CD4-positive, alpha-beta T cell treated with Interleukin-2 at 100 ng/mL for 4 hours (primary cell): ENCODE data around the gene PKIG.

Experiments used
- DNase-seq: peaks from one replicate; pipeline ENCODE4 v3.0.0-alpha.2; 2020; ENCODE audit warnings: low spot score

The PKIG gene

DNA sequence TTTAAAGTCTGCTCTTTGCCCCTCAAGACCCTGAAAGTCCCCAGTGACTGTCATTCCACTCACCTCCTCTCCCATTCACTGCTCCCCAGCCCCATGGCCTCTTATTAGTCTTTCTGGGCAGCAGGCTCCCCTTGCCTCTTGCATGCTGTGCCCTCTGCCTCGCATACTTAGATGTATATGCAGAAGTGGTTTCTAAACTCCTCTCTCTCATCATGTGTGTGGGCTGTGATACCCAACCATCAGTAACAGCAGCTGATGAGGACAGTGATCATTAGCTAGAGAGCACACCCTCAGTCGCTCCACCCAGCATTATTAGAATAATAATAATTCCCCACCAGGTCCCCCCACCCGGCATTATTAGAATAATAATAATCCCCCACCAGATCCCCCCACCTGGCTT lies 14.5 kb downstream of the PKIG start:
- no peak for DNase-seq

DNA sequence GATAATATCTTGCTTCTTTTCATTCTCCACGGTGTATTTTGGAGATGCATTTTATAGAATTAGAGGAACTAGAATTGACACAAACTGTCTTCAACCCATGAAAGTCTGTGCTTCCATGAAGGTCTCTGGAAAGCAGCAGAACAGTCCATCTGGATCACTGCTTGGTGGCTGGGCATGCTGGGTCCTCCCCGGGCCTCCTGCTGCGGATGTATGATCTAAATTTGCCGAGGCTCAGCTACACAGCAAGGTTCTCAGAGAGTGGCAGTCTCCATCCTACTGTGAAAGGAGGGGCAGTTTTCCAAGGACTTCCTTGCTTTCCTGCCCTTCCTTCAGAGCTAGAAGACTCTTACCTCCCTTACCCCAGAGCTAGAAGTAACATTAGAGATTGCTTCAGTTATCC lies 15.1 kb downstream of the PKIG start:
- DNase-seq, result no peak

DNA sequence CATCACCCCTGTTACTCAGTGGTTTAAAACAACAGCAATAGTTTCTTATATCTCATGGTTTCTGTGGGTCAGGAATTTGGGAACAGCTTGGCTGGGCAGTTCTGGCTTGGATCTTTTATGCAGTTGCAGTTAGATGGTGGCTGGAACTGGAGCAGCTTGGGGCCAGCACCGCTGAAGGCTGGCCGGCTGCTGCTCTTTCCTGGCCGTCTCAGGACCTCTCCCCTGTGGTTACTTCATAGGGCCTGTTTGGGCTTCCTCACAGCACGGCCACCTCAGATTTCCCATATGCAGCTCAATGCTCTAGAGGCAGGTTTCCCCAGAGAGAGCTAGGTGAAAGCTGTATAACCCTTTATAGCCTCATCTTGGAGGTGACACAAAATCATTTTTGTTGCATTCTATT lies 15.6 kb downstream of the PKIG start:
- DNase-seq, result no peak

DNA sequence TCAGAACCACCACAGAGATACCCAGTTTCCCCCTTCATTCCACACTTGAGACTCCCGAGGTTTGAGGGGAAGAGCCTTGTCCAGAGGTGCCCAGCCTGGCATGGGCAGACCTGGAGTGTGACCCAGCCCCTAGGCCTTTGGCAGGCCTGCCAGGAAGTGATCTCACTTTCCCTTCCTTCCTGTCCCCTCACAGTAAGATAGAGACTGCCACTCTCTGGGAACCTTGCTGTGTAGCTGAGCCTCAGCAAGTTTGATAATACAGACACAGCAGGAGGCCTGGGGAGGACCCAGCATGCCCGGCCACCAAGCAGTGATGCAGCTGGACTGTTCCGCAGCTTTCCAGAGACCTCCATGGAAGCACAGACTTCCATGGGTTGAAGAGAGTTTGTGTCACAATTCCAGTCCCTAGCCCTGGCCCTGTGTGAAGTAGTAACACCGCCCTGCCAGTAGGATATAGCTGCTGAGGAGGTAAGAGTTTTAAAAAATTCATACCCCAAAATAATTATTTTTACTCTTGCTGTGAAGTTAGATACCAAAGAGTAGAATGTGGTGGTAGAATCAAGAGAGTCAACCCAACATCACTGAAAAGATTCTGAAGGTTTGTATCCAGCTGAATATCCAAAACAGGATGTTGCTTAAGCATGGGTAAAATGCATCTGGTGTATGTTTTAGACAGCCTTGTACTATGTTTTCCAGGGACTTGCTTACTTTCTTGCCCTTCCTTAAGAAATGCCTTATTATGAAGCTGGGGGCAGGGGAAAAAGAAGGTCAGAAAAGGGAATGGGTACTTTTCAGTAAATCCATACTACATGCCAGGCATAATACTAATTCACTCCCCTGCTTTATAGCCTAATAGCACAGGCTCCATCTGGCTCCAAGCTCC lies 16.3 kb downstream of the PKIG start:
- no peak for DNase-seq

DNA sequence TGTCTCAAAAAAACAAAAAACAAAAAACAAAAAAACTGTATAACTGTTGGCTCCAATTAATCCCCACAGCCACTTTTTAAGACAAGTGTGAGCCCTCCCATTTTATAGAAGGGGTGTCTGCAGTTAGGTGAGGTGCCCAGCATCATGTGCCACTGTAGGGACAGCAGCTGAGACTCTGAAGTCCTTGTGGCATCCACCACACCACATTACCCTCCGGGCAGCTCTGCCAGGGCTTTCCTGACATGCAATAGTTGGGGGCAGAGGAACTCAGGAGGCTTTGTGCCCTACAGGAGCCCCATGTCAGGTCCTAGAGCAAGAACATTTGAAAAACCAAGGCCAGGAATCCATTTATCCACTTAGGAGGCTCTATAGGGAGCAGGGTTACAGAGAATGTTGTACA lies 17.3 kb downstream of the PKIG start:
- DNase-seq, result no peak

DNA sequence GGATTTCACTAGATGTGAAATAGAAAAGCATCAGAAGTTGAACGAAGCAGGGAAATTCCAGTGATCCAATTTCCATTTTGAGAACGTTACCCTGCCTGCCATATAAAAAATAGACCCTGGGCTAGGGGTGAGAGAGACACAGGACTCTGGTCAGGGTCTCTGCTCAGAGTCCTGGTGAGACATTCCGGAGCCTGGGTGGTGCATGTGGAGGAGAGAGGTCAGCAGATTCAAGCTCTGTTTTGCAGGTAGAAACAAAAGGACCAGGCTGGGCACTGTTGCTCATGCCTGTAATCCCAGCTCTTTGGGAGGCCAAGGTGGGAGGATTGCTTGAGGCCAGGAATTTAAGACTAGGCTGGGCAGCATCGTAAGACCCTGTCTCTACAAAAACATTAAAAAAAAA lies 17.9 kb downstream of the PKIG start:
- no peak for DNase-seq

DNA sequence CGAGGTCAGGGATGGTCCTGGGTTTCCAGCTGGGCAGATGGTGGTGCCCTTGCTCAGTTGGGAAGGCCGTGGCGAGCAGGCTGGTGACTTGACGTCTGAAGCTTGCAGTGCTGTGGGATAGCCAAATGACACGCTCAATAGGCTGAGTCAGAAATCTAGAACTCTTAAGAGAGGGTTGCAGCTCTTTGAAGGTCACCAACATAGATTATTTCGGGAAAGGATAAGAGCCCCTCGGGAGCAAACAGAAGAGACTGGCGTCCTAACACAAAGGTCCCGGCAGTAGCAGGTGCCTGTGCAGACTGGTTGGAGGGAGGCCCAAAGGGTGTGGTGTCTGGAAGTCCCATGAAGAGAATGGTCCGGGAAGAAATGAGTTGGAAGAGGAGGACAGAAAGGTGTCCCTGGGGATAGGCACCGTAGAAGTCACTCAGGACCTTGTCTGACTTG lies 18.4 kb downstream of the PKIG start:
- no peak for DNase-seq

DNA sequence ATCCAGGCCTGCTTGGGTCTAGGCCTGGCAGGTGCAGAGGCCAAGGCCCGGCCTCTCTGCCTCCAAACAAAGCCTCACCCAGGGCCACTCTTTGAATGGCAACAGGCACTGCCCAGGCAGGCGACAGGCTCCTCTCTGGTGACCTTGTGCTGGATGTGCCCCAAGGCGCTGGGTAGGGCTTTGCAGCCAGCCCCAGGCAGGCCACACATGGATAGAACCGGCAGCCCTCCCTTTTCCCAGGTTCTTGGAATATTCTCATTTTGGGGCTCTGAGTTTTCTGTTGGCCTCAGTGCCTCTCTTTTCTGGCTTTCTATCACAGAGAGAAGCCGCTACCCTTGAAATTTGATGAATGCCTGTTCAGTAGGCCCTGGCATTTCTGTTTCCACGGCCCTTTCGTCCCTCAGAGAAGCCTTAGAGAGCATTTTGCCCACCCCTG lies 18.9 kb downstream of the PKIG start:
- no peak for DNase-seq

DNA sequence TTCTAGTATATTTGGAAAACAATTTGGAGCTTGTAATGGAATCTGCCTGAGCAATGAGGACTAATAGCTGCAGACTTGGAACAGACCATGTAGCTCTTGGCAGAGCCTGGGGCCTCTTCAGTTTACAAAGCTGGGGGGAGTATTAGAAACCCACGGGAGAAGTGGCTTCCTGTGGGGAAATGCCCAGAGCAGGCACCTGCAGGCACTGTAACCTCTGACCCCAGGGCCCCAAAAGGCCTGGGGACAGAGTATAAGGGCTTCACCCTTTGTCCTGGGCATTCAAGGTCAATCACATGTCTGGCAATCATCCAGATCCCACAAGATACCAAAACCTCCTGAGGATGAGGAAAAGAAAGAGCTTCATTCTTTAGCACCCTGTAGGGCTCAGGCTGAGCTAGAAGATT lies 19.4 kb downstream of the PKIG start:
- no peak for DNase-seq

DNA sequence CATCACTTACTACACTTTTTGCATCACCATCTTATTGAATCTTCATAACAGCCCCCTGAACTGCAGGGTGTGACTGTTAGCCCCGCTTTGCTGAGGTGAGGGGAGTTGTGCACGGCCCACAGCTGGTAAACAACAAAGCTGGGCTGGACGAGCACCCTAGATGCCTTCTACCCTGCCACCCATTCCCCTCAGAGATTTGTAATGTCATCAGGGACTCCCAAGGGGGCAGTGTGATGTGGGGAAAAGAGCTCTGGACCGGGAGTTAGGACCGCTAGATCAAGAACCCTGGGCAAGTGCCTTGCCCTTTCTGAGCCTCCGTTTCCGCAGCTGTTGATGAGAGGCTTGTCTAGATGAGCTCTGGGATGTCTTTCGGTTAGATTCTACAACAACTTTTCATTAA lies 20.9 kb downstream of the PKIG start:
- no peak for DNase-seq

DNA sequence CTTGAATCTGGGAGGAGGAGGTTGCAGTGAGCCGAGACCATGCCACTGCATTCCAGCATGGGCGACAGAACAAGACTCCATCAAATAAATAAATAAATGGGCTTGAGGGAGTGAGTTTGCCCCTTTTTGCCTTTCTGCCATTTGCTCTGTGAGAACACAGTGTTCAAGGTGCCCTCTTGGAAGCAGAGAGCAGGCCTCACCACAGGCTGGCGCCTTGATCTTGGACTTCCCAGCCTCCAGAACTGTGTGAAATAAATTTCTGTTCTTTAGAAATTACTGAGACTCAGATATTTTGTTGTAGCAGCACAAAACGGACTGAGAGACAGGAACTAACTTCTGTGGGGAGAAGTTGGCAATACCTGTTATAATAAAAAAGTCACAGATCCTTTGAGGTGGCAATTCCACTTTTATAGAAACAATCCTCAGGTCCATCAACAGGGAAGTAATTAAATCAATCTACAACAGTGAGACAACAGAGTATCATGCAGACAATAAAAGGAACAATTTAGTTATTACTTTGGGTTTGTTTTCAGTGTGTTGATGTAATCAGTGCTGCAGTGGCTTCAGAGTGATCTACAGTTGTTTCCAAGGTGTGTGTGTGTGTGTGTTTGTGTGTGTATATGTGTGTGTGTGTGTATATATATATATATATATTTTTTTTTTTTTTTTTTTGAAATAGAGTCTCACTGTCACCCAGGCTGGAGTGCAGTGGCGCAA lies 24.5 kb downstream of the PKIG start:
- DNase-seq, result no peak

DNA sequence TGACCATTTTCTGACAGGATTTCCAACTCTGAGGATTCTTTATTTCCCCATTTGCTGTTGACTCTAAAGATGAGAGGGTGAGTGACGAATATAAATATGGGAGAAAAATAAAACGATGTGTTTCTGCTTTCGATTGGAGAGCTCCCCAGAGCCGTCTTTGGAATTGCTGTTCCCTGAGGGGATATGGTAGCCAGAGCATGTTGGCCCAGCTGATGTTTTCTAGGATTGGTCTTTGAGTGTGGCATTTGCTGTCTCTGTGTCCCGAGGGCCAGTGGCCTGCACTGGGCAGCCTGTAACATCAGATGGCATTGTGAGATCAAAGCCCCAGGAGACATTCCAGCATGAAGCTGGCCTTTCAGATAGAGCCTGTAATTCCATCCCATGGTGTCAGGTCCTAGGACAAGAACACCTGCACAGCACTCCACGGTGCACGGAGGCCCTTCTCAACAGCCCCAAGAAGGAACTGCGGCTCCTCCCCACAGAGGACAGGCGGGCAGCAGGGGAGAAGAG lies 26.7 kb downstream of the PKIG start:
- DNase-seq, result no peak

DNA sequence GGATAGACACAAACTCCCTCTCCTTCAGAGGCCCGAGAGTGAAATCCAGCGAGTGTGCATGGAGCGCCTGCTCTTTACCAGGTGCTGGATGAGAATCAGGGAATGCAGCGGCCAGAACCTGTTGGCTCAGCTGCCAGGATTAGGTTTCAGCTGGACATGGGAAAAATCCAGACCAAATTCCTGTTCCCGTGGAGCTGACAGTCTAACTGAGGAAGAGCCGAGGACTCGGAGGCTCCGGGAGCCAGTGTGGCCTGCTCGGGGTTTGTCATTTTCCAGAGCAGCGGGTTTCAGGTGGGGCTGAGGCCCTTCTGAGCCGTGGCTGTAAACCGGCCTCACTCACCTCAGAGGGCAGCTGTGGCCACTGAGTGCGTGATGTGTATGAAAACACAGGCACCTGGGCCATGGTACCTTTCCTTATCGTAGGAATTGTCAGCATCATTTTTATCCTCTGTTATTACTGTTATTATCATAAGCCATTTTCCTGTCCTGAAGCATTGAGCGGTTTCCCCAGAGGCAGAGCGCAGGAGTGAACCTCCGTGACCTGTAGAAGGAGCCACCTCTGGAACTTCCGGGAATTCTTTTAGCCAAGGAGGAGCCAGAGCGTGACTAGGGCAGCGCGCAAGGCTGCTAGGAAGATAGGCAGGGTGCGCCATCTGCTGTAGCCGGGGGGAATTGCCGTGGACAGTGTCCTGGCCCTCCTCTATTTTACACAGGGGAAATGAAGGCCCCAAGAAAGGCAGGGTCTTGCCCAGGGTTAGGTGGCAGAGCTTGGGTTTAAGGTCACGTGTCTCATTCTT lies 27.3 kb downstream of the PKIG start:
- DNase-seq, result peak; percentile 82

DNA sequence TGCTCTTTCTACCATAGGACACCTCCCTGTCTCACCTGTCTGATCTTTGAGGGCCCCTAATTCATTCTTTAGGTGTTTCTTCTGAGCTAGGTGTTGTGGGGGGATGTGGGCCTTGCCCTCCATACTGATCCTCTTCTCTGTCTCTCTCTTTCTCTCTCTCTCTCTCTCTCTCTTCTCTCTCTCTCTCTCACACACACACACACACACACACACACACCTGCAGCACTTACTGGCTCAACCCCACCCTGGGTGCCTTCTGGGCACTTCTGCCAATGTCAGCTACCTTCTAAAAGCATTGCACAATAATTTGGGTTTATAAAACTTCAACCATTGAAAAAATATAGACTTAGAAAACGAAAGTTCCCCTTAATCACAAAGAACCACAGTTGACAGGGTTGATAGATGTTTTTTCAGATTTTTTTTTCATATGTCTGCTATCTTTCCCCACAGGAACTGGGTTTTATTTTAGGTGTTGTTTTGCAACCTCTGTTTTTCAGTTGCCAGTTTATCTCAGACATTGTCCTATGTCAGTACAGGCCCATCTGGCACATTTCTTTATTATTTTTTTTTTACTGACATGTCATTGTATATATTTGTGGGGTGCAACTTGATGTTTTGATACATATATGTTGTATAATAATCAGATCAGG lies 28.1 kb downstream of the PKIG start:
- DNase-seq, result peak; percentile 30

DNA sequence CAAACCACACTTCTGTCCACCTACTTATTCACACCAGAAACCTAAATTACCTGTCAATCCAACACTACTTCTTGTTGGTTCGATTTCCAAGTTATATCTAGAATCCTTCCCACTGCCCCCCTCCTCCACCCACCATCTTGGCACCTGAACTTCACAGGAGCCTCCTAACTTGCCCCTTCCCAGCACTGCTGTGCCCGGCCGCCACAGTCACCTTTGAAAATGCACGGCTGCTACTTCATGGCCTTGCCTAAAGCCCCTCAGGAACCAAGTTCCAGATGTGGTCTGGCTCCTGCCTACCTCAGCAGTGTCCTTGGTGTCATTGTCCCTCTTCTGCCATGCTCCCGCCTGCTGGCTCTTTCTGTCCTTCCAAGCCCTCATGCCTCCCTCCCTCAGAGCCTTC lies 31.2 kb downstream of the PKIG start:
- no peak for DNase-seq

DNA sequence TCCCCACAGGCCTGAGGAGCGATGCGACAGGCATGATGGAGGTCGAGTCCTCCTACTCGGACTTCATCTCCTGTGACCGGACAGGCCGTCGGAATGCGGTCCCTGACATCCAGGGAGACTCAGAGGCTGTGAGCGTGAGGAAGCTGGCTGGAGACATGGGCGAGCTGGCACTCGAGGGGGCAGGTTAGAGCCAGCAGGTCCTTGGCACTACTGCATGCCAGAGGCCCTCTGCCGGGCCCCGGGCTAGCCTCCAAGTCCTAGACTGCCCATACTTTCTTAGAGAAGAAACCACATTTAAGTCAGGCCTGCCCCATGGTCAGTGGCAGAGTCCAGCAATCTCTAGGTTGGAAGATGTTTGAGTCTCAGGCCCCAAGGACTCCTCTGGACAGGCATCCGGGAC lies 32.1 kb downstream of the PKIG start:
- DNase-seq, result no peak

DNA sequence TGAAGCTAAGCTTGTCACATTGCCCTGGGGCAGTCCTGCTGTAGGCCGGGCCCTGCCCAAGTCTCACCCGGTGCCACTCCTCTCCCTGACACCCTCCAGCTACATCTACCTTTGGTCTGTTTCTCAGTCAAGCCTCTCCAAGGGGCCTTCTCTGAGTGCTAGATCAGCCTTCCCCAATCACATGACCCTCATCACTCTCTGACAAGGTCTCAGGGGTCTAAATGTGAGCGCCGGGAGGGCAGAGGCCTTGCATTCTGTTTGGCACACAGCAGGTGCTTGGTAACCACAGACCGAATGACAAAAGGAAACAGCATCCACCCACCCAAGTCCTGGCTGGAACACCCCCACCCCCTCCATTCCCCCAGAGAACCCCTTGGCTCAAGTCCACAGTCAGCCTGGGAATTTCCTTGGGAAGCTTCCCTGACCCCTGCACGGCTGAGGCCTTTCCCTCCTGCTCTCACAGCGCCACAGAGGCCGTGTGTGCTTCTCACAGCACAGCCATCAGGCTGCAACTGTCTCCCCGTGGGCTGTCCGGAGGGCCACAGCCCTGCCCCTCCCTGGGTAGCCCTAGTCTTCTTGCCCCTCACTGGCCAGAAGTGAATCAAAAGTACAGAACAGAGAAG lies 32.9 kb downstream of the PKIG start:
- no peak for DNase-seq

DNA sequence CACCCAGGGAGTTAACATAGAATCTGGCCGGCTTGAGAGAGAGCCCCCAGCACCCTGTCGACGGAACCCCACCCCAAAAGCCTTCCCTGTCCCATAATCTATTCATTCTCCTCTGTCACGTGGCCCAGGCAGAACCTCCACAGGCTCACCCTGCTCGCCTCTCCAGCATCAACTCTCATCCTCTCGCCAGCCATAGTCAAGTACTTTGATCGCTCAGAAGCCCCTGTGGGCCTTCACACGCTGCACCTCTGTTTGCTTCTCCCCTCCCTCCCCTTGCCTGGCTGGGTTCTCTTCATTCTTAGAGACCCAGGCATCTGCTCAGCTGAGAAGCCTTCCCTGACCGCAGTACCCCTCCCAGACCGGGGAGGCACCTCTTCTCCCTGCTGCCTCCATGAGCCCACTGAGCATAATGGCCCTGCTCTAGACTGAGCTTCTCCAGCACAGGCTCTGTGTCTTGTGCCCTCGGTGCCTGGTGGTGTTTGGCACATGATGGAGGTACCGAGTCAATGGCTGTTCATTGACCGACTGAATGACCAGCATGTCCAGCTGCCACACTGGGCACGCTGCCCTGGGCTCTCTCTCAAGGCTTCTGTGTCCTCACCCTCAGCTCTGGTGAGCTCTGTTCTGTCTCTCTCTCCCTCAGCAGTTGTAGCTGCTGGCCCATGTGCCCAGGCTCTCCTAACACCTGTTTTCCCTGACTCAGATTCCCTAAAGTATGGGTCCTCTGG lies 33.7 kb downstream of the PKIG start:
- no peak for DNase-seq

DNA sequence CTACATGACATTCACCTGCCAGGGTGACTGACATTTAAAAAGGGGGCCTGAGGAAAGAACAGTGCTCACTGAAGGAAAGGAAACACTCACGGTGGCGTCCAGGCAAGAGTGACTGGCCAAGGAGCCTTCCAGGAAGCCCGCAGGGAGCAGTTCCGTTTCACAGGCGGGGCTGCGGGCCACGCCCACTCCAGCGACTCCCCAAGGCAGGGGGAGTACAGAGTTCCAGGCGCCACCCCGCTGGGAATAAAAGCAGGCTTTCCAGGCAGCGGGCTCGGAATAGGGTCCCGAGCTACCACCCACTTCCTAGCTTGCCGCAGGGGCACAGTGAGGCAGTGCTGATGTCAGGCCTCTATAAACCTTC lies 34.2 kb downstream of the PKIG start:
- no peak for DNase-seq

DNA sequence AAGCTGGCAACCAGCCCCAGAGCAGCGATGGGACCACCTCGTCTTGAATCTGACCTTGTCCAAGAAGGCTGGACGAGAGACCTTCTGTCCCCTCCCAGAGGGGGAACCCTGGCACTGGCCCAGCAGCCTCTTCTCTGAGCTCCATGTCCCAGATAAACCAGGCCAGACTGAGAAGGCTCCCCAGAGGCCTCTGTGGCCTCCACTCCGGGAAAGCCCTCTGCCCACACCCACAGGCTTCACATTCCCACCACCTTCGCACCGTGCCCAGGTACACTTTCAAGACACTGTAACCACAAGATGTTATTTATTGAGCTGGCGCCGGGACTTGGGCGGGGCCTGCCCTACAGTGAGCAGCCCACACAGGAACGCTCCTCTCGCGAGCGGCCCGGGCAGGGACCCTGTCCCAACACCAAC lies 35.9 kb downstream of the PKIG start:
- peak; percentile 30 for DNase-seq

DNA sequence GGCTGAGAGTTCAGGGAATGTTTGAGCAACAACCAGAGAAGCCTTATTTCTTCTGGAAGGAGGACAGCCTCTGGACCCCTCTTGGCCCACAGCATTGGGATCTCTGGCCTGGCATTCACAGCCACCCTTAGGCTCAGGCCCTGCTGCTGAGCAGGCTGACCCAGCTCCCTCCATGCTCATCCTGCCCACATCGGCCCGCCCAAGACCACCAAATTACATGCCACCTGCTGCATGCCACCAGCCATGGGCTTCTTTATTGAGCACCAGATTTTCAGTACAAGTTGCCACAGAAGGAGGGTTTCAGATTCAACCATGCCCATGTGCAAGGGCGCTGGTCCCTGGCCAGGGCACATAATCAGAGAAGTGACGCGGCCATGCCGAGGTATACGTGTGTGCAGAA lies 36.9 kb downstream of the PKIG start:
- DNase-seq, result no peak
